K562 (cell line): ENCODE data around the gene CHRND.

Source experiments
- CTCF ChIP-seq, 3 experiments: IDR thresholded peaks in 2 of 3; conservative IDR thresholded peaks in 1 of 3; 2 replicates each; pipeline ENCODE4 v1.5.1; 2011 to 2012; ENCODE audit warnings: low read length in 3 of 3, mild to moderate bottlenecking in 3 of 3, control low read depth in 2 of 3, improper control_type of control experiment in 1 of 3, inconsistent platforms in 1 of 3, low read depth in 1 of 3, mixed read lengths in 1 of 3, moderate library complexity in 1 of 3; ENCODE audit not compliant: insufficient read depth in 2 of 3
- HNRNPL ChIP-seq: fragments of 200-400 bp; formaldehyde crosslinking; IDR thresholded peaks from 2 replicates; pipeline ENCODE4 v1.6.1; 2017; ENCODE audit warnings: low read depth, mild to moderate bottlenecking, low read length
- IRF1 ChIP-seq: sonication (generic); formaldehyde crosslinking; IDR thresholded peaks from 2 replicates; pipeline ENCODE4 v1.8.0; 2022; ENCODE audit warnings: missing genetic modification reagents, mild to moderate bottlenecking, borderline replicate concordance
- MYNN ChIP-seq, 2 experiments: sonication (generic); formaldehyde crosslinking in 1 of 2; IDR thresholded peaks; 2 replicates each; pipeline versions ENCODE4 v1.5.0 to v1.6.1; 2016 to 2020; ENCODE audit warnings: antibody characterized with exemption in 1 of 2, missing genetic modification reagents in 1 of 2
- NONO ChIP-seq, 2 experiments: fragments of 200-400 bp in 1 of 2; fragments of 450-650 bp in 1 of 2; formaldehyde crosslinking in 1 of 2; IDR thresholded peaks; 2 replicates each; pipeline ENCODE4 v1.6.1; 2017; ENCODE audit warnings: low read depth in 2 of 2, mild to moderate bottlenecking in 2 of 2, moderate library complexity in 2 of 2, low read length in 1 of 2
- SIN3A ChIP-seq, 2 experiments: fragments of 150-350 bp in 1 of 2; IDR thresholded peaks; 2 replicates each; pipeline ENCODE4 v1.6.1; 2011 to 2016; ENCODE audit warnings: borderline replicate concordance in 2 of 2, low read depth in 2 of 2, low read length in 2 of 2, mild to moderate bottlenecking in 2 of 2, moderate library complexity in 2 of 2; ENCODE audit not compliant: control insufficient read depth in 1 of 2
- SIRT6 ChIP-seq: IDR thresholded peaks from one replicate; pipeline ENCODE4 v1.6.1; 2012; ENCODE audit warnings: low read depth, mild to moderate bottlenecking, control low read depth, inconsistent platforms, low read length, moderate library complexity
- TGIF2 ChIP-seq: sonication (generic); formaldehyde crosslinking; IDR thresholded peaks from 2 replicates; pipeline ENCODE4 v1.8.1; 2022; ENCODE audit warnings: mild to moderate bottlenecking, missing genetic modification reagents, moderate library complexity

GRCh38 chr2:232533944-232534710 lies 8.2 kb downstream of the CHRND start:
- TF ChIP-seq IRF1 (no peak), CTCF (IDR thresholded peaks at IDR 0.05 in 2 of 3, conservative IDR thresholded peaks at IDR 0.05 in 1 of 3; ENCODE audit: insufficient read depth in 2 of 3, low read depth in 1 of 3, low read length in 3 of 3) (no peak), SIN3A (IDR thresholded peaks at IDR 0.05; ENCODE audit: borderline replicate concordance in 2 of 2, control insufficient read depth in 1 of 2, low read depth in 2 of 2, low read length in 2 of 2) (no peak), TGIF2 (CRISPR knock-in tag) (no peak), MYNN (IDR thresholded peaks at IDR 0.05) (no peak), MYNN (CRISPR knock-in tag; IDR thresholded peaks at IDR 0.05) (no peak), SIRT6 (no peak), HNRNPL (no peak), NONO (IDR thresholded peaks at IDR 0.05; ENCODE audit: low read depth in 2 of 2, low read length in 1 of 2) (no peak)
